H4 (cell line): ENCODE data around the gene SORBS1. TPM values are rescaled to one million over a fixed set of nuclear protein-coding genes. Genes with fewer than 3 reads are reported as not detected.
A peak's percentile ranks its signal among the peaks of the same experiment; 100 is the strongest.

Experiments used
- DNase-seq: peaks from one replicate; pipeline ENCODE4 v3.0.0-alpha.2; 2015; ENCODE audit warnings: low spot score
- total RNA-seq: library from RNA; depleted of rRNA; stranded (reverse); fragments of >200 nt; shearing (Covaris generic); gene quantifications from 2 replicates; pipeline ENCODE4 v1.2.3, GENCODE V29; 2014; rRNA removed

SORBS1 gene
- total RNA-seq, 1 experiment from 2014 or later, result 1.4 TPM

GRCh38 chr10:95275726-95276366 is 285.3 kb downstream of the SORBS1 start:
- no peak for DNase-seq

GRCh38 chr10:95273393-95274312 is 287.5 kb downstream of the SORBS1 start:
- DNase-seq, result peak; percentile 77

GRCh38 chr10:95268438-95268837 is 292.7 kb downstream of the SORBS1 start:
- no peak for DNase-seq

GRCh38 chr10:95267251-95267650 is 293.9 kb downstream of the SORBS1 start:
- DNase-seq, result no peak

GRCh38 chr10:95266674-95267095 is 294.5 kb downstream of the SORBS1 start:
- peak; percentile 78 for DNase-seq

GRCh38 chr10:95265572-95265971 is 295.6 kb downstream of the SORBS1 start:
- DNase-seq, result no peak

- no peak for DNase-seq
Observed at GRCh38 chr10:95264227-95265051, 296.7 kb downstream of the SORBS1 start.

GRCh38 chr10:95263864-95264226 is 297.3 kb downstream of the SORBS1 start:
- no peak for DNase-seq

- no peak for DNase-seq
Observed at GRCh38 chr10:95262763-95263518, 298.2 kb downstream of the SORBS1 start.

GRCh38 chr10:95261926-95262325 is 299.2 kb downstream of the SORBS1 start:
- no peak for DNase-seq

Other genes with a start within 250 kb of the SORBS1 start
- 78.3 and 80.4 TPM in 2 replicates for gene ALDH18A1, start 95.3 kb upstream of the SORBS1 start, total RNA-seq
- 46.9 and 57.8 TPM in 2 replicates for gene TCTN3, start 132.6 kb upstream of the SORBS1 start, total RNA-seq
- gene ENTPD1, start 194.8 kb upstream of the SORBS1 start, total RNA-seq, result 0.12 TPM in 1 of 2 replicates, not detected in the other